ENCODE data around the gene ABHD2. TPM values are rescaled to one million over a fixed set of nuclear protein-coding genes. Genes with fewer than 3 reads are reported as not detected.

The ABHD2 gene, protein sequence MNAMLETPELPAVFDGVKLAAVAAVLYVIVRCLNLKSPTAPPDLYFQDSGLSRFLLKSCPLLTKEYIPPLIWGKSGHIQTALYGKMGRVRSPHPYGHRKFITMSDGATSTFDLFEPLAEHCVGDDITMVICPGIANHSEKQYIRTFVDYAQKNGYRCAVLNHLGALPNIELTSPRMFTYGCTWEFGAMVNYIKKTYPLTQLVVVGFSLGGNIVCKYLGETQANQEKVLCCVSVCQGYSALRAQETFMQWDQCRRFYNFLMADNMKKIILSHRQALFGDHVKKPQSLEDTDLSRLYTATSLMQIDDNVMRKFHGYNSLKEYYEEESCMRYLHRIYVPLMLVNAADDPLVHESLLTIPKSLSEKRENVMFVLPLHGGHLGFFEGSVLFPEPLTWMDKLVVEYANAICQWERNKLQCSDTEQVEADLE
- total RNA-seq, result 53.1 and 54.4 TPM in 2 replicates
- long read RNA-seq, full-length matches to known transcripts, result 36 of 52 reads
- long read RNA-seq, partial matches to known transcripts, result 5 of 52 reads
- long read RNA-seq, other reads (novel, unspliced or antisense), result 11 of 52 reads

DNA sequence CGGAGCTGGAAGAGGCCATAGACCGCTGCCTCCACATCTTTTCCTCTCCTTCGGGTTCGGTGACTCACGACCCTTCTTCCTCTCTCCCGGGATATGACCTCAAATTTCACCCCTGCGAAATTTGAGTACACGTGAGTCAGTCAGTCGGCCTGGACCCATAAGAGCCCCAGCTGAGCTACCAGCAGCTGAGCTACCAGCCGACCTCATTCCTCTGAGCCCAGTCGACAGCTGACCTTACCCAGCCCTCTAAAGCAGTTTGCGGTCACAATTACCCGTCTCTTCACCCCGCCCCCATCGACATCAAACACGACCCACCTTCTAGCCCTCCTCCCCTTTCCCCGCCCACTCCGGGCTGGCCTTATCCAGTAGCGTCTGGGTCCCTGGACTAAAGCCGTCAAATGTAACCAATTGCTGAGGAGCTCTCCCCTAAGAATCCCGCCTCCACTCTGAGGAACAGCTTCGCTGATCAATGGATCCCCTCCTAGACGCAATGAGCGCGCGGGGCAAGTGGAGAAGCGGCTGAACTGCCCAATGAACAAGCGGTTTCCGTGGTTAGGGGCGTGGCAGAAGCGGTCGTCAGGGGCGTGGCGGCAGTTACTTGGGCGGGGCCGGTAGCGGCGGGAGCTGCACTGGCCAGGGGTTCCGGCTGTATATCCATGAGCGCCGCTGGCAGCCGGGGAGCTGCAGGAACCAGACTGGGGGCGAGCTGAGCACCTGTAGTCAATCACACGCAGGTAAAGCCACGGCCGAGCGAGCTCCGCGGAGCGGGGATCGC, at the start of gene ABHD2:
Gene ABHD2 (plus strand): TSS at position 627 of the 775 bp plus-strand sequence. CDS start 27,872 bp downstream, outside the sequence.
- H3K4me3 Mint-ChIP-seq (ENCODE audit: low read depth), result no peak within 1 kb of the TSS
- H3K27me3 Mint-ChIP-seq, result no peaks in the 10 kb centered on the region
- no peaks in the 10 kb centered on the region for H3K36me3 Mint-ChIP-seq (ENCODE audit: insufficient read depth)
- TF ChIP-seq, protein P1, sequence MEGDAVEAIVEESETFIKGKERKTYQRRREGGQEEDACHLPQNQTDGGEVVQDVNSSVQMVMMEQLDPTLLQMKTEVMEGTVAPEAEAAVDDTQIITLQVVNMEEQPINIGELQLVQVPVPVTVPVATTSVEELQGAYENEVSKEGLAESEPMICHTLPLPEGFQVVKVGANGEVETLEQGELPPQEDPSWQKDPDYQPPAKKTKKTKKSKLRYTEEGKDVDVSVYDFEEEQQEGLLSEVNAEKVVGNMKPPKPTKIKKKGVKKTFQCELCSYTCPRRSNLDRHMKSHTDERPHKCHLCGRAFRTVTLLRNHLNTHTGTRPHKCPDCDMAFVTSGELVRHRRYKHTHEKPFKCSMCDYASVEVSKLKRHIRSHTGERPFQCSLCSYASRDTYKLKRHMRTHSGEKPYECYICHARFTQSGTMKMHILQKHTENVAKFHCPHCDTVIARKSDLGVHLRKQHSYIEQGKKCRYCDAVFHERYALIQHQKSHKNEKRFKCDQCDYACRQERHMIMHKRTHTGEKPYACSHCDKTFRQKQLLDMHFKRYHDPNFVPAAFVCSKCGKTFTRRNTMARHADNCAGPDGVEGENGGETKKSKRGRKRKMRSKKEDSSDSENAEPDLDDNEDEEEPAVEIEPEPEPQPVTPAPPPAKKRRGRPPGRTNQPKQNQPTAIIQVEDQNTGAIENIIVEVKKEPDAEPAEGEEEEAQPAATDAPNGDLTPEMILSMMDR (IDR thresholded peaks at IDR 0.05; ENCODE audit: unreplicated experiment), result no peak
- no peak within 1 kb of the TSS for H3K27ac Mint-ChIP-seq
- peaks cover 5% of the 10 kb centered on the region for H3K4me1 Mint-ChIP-seq (ENCODE audit: low read depth)
- H3K9me3 Mint-ChIP-seq (ENCODE audit: low read depth), result no peaks in the 10 kb centered on the region
- DNase-seq (ENCODE audit: low spot score, unreplicated experiment), result peak; percentile 98

DNA sequence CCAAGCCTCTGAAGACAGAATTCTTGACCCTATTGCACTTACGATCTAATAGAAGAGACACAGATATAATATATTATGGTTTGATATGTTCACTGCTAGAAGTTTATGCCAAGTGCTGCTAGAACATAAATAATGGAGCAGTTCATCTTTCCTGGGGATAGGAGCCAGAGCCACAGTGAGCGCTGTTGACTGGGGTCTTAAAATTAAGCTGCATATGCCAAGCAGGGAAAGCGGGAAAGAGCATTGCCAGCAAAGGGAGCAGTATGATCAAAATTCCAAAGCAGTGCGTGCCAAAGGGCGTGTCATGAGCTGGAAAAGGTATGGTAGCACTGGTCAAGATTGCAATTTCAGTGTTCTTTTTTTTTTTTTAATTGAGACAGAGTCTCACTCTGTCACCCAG, 49.1 kb upstream of the ABHD2 start:
- Mint-ChIP-seq H3K4me1 (ENCODE audit: low read depth) (no peaks in the 10 kb centered on the region), H3K27ac (no peak overlapping the region), H3K27me3 (no peaks in the 10 kb centered on the region), H3K36me3 (ENCODE audit: insufficient read depth) (no peaks in the 10 kb centered on the region), H3K4me3 (ENCODE audit: low read depth) (no peak overlapping the region), H3K9me3 (ENCODE audit: low read depth) (no peaks in the 10 kb centered on the region)
- DNase-seq (ENCODE audit: low spot score, unreplicated experiment), result no peak
- TF ChIP-seq, protein P1 (IDR thresholded peaks at IDR 0.05; ENCODE audit: unreplicated experiment), result no peak

DNA sequence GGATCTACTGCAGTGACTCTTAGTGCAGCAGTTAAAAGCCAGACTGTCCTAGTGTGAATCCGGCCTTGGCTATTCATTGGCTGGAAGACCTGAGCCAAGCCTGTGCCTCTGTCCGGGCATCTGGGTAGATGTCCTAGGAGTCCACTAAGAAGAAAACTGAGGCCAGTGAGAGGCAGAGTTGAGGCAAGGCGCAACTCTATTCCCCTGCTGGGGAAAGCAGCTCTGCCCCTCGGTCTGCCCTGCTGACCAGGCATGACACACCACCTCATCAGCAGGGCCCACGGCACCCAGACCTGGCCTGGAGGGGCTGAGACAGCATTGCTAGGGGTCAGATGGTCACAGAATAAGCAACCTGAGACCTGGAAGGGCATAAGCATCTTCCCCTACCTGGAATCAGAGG, 46.7 kb upstream of the ABHD2 start:
- H3K27me3 Mint-ChIP-seq, result no peaks in the 10 kb centered on the region
- H3K36me3 Mint-ChIP-seq (ENCODE audit: insufficient read depth), result no peaks in the 10 kb centered on the region
- TF ChIP-seq, protein P1 (IDR thresholded peaks at IDR 0.05; ENCODE audit: unreplicated experiment), result no peak
- H3K4me3 Mint-ChIP-seq (ENCODE audit: low read depth), result no peak overlapping the region
- H3K9me3 Mint-ChIP-seq (ENCODE audit: low read depth), result no peaks in the 10 kb centered on the region
- DNase-seq (ENCODE audit: low spot score, unreplicated experiment), result no peak
- H3K27ac Mint-ChIP-seq, result no peak overlapping the region
- H3K4me1 Mint-ChIP-seq (ENCODE audit: low read depth), result no peaks in the 10 kb centered on the region

DNA sequence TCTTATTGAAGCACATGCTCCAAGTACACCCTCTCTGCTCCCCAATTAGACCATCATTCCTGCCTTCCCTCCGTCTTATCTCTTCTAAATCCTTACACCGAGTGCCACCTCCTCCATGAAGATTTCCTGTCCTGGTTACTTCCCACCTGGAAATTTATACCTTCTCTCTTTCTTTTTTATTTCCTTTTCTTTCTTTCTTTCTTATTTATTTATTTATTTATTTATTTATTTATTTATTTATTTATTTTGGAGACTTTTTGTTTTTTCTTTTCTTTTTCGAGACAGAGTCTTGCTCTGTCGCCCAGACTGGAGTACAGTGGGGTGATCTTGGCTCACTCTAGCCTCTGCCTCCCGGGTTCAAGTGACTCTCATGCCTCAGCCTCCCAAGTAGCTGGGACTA, 45.9 kb upstream of the ABHD2 start:
- H3K36me3 Mint-ChIP-seq (ENCODE audit: insufficient read depth), result no peaks in the 10 kb centered on the region
- no peak overlapping the region for H3K4me3 Mint-ChIP-seq (ENCODE audit: low read depth)
- no peaks in the 10 kb centered on the region for H3K9me3 Mint-ChIP-seq (ENCODE audit: low read depth)
- H3K4me1 Mint-ChIP-seq (ENCODE audit: low read depth), result no peaks in the 10 kb centered on the region
- TF ChIP-seq, protein P1 (IDR thresholded peaks at IDR 0.05; ENCODE audit: unreplicated experiment), result no peak
- DNase-seq (ENCODE audit: low spot score, unreplicated experiment), result no peak
- no peak overlapping the region for H3K27ac Mint-ChIP-seq
- H3K27me3 Mint-ChIP-seq, result no peaks in the 10 kb centered on the region

Measured in progenitor cell of endocrine pancreas (in vitro differentiated cells).